PFSK-1 (cell line): ENCODE measurements around the gene KCNJ14.

Source experiments
- POLR2AphosphoS5 ChIP-seq: IDR thresholded peaks from 2 replicates; pipeline ENCODE4 v1.6.1; 2012; ENCODE audit warnings: low read depth, mild to moderate bottlenecking, control low read depth, low read length, moderate library complexity
- TF ChIP-seq, protein P1 (sequence below), 2 experiments: IDR thresholded peaks; 2 replicates each; pipeline versions ENCODE4 v1.6.1 to v1.8.0; 2011 to 2012; ENCODE audit warnings: low read depth in 2 of 2, low read length in 2 of 2, control low read depth in 1 of 2, inconsistent platforms in 1 of 2, mild to moderate bottlenecking in 1 of 2, moderate library complexity in 1 of 2; ENCODE audit not compliant: insufficient read depth in 1 of 2

DNA sequence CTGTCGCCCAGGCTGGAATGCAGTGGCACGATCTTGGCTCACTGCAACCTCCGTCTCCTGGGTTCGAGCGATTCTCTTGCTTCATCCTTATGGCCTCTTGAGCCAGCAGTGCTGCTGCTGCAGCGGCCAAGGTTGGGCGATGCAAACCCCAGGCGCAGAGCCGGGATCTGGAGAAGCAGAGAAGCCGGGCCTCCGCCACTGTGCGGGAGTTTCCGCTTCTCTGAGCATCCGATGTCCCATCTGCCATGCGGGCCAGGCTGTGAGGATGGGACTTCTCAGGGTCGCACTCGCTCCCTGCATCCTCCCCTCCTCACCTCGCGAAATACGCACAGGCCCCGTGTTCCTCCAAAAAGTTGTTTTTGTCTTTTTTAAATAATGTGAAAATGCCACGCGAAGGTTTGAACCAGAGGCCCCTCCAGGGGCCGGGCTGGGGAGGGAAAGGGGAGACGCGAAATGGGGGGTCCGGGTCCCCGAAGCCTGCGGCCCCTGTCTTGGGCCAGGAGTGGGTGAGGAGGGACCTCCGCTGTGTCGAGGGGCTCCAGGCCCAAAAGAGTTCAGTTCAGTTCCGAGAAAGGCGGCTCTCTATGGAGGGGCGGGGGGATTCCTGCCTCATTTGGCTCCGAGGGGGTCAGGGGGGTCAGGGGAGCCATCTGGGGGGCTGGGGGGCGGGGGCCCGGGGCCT, 29.7 kb downstream of the KCNJ14 start:
- TF ChIP-seq POLR2AphosphoS5, result no peak
- TF ChIP-seq, protein P1, sequence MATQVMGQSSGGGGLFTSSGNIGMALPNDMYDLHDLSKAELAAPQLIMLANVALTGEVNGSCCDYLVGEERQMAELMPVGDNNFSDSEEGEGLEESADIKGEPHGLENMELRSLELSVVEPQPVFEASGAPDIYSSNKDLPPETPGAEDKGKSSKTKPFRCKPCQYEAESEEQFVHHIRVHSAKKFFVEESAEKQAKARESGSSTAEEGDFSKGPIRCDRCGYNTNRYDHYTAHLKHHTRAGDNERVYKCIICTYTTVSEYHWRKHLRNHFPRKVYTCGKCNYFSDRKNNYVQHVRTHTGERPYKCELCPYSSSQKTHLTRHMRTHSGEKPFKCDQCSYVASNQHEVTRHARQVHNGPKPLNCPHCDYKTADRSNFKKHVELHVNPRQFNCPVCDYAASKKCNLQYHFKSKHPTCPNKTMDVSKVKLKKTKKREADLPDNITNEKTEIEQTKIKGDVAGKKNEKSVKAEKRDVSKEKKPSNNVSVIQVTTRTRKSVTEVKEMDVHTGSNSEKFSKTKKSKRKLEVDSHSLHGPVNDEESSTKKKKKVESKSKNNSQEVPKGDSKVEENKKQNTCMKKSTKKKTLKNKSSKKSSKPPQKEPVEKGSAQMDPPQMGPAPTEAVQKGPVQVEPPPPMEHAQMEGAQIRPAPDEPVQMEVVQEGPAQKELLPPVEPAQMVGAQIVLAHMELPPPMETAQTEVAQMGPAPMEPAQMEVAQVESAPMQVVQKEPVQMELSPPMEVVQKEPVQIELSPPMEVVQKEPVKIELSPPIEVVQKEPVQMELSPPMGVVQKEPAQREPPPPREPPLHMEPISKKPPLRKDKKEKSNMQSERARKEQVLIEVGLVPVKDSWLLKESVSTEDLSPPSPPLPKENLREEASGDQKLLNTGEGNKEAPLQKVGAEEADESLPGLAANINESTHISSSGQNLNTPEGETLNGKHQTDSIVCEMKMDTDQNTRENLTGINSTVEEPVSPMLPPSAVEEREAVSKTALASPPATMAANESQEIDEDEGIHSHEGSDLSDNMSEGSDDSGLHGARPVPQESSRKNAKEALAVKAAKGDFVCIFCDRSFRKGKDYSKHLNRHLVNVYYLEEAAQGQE (IDR thresholded peaks at IDR 0.05; ENCODE audit: insufficient read depth in 1 of 2, low read depth in 2 of 2, low read length in 2 of 2), result no peak
